Measurements from ENCODE around the gene ERCC6L.
A peak's percentile ranks its signal among the peaks of the same experiment; 100 is the strongest.
"Not testable (repeated sequence)": the region's sequence is repeated elsewhere in the genome, so short reads cannot be mapped to it uniquely, and the experiment has no call there.

ERCC6L gene

GRCh38 chrX:72181178-72182125 lies 57.4 kb downstream of the ERCC6L start, which contains the start of gene PIN4:
TSS of gene PIN4 (plus strand) at chrX:72181757. CDS start at chrX:72181786, 29 bp downstream.
- Histone ChIP-seq H3K36me3 (replicated peaks; ENCODE audit: insufficient read depth, low read length) (no peaks in the 10 kb centered on the region), H3K79me2 (ENCODE audit: low read length) (peaks cover 25% of the 10 kb centered on the region), H3K9me3 (replicated peaks; ENCODE audit: insufficient read depth, low read length) (no peaks in the 10 kb centered on the region), H2AFZ (ENCODE audit: low read length) (peak within 1 kb of the TSS; percentile 67), H4K20me1 (ENCODE audit: insufficient read depth, low read length) (no peaks in the 10 kb centered on the region), H3K9me2 (replicated peaks; ENCODE audit: insufficient read depth, low read length) (no peaks in the 10 kb centered on the region), H3K4me1 (ENCODE audit: low read length) (peaks cover 5% of the 10 kb centered on the region; the same call in 1 of the 2 replicates), H3K27me3 (replicated peaks; ENCODE audit: insufficient read depth, low read length) (no peaks in the 10 kb centered on the region), H3F3A (ENCODE audit: insufficient read depth, low read length) (no peaks in the 10 kb centered on the region), H3K9ac (ENCODE audit: low read length) (peak within 1 kb of the TSS; percentile 57), H3K4me2 (ENCODE audit: low read depth, low read length) (peak within 1 kb of the TSS; percentile 76), H3K27ac (ENCODE audit: low read length) (peak within 1 kb of the TSS; percentile 88), H3K4me3 (ENCODE audit: low read length) (peak within 1 kb of the TSS; percentile 76)
- TF ChIP-seq EZH2phosphoT487 (IDR thresholded peaks at IDR 0.05; ENCODE audit: low read length) = no peak
- TF ChIP-seq, protein P1, sequence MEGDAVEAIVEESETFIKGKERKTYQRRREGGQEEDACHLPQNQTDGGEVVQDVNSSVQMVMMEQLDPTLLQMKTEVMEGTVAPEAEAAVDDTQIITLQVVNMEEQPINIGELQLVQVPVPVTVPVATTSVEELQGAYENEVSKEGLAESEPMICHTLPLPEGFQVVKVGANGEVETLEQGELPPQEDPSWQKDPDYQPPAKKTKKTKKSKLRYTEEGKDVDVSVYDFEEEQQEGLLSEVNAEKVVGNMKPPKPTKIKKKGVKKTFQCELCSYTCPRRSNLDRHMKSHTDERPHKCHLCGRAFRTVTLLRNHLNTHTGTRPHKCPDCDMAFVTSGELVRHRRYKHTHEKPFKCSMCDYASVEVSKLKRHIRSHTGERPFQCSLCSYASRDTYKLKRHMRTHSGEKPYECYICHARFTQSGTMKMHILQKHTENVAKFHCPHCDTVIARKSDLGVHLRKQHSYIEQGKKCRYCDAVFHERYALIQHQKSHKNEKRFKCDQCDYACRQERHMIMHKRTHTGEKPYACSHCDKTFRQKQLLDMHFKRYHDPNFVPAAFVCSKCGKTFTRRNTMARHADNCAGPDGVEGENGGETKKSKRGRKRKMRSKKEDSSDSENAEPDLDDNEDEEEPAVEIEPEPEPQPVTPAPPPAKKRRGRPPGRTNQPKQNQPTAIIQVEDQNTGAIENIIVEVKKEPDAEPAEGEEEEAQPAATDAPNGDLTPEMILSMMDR (IDR thresholded peaks at IDR 0.05; ENCODE audit: low read length) = no peak
- no peak for TF ChIP-seq EZH2 (optimal IDR thresholded peaks at IDR 0.05; ENCODE audit: low read depth, low read length)
- DNase-seq = peak; percentile 94

DNA sequence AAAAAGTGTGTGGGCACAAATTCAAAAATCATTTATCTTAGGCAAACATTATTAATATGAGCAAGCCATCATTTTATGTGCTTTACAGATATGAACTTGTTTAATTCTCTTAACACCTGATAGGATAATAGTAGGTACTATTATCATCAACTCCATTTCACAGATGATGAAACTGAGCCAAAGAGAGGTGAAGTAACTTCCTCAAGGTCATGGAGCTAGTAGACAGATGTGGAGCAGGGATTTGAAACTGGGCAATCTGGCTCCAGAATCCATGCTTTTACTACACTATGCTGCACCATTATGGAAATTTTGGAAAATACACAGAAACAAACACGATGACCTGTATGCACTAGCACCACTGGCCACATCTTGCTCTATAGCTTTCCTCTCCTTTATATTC lies 58.3 kb downstream of the ERCC6L start:
- Histone ChIP-seq H3K9me2 (replicated peaks; ENCODE audit: insufficient read depth, low read length) (no peaks in the 10 kb centered on the region), H2AFZ (ENCODE audit: low read length) (peak overlapping the region; percentile 67), H3K9ac (ENCODE audit: low read length) (peak overlapping the region; percentile 57; the same call in 1 of the 2 replicates), H3K79me2 (ENCODE audit: low read length) (peaks cover 25% of the 10 kb centered on the region), H3K27ac (ENCODE audit: low read length) (peak overlapping the region; percentile 88; the same call in 1 of the 2 replicates), H3K27me3 (replicated peaks; ENCODE audit: insufficient read depth, low read length) (no peaks in the 10 kb centered on the region), H3K4me3 (ENCODE audit: low read length) (peak overlapping the region; percentile 76; the same call in 1 of the 2 replicates), H3K36me3 (replicated peaks; ENCODE audit: insufficient read depth, low read length) (no peaks in the 10 kb centered on the region), H3K4me1 (ENCODE audit: low read length) (peaks cover 5% of the 10 kb centered on the region; the same call in 1 of the 2 replicates), H4K20me1 (ENCODE audit: insufficient read depth, low read length) (no peaks in the 10 kb centered on the region), H3K9me3 (replicated peaks; ENCODE audit: insufficient read depth, low read length) (no peaks in the 10 kb centered on the region), H3F3A (ENCODE audit: insufficient read depth, low read length) (no peaks in the 10 kb centered on the region), H3K4me2 (ENCODE audit: low read depth, low read length) (peak overlapping the region; percentile 76)
- DNase-seq = no peak
- TF ChIP-seq, protein P1 (IDR thresholded peaks at IDR 0.05; ENCODE audit: low read length) = no peak
- TF ChIP-seq EZH2phosphoT487 (IDR thresholded peaks at IDR 0.05; ENCODE audit: low read length) (no peak), EZH2 (optimal IDR thresholded peaks at IDR 0.05; ENCODE audit: low read depth, low read length) (no peak)

DNA sequence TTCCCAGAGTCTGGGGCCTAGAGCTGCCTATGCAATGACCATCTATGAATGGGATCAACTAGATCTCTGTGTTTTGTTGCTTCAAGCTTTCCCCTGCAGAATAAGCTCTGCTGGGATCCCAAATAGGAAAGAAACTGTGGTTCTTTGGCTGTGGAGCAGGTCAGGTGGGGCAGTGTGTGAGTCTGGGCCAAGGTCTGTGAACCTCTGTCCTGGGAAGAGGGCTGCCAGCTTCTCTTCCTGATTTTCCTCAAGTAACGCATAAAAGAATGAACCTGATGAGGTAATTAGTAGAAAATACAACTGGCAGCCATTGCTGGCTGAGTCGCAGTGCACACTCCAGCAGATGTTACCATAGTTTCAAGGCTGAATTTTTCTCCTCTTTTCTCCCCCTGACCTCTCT lies 61.8 kb downstream of the ERCC6L start:
- H2AFZ ChIP-seq (ENCODE audit: low read length) = no peak overlapping the region
- no peaks in the 10 kb centered on the region for H4K20me1 ChIP-seq (ENCODE audit: insufficient read depth, low read length)
- H3K27ac ChIP-seq (ENCODE audit: low read length) = no peak overlapping the region
- no peak overlapping the region for H3K9ac ChIP-seq (ENCODE audit: low read length)
- no peak for DNase-seq
- H3K36me3 ChIP-seq (replicated peaks; ENCODE audit: insufficient read depth, low read length) = no peaks in the 10 kb centered on the region
- no peaks in the 10 kb centered on the region for H3K9me3 ChIP-seq (replicated peaks; ENCODE audit: insufficient read depth, low read length)
- H3K27me3 ChIP-seq (replicated peaks; ENCODE audit: insufficient read depth, low read length) = no peaks in the 10 kb centered on the region
- no peaks in the 10 kb centered on the region for H3K9me2 ChIP-seq (replicated peaks; ENCODE audit: insufficient read depth, low read length)
- H3K4me3 ChIP-seq (ENCODE audit: low read length) = no peak overlapping the region
- no peaks in the 10 kb centered on the region for H3F3A ChIP-seq (ENCODE audit: insufficient read depth, low read length)
- H3K79me2 ChIP-seq (ENCODE audit: low read length) = peaks cover 4% of the 10 kb centered on the region
- no peak overlapping the region for H3K4me2 ChIP-seq (ENCODE audit: low read depth, low read length)
- H3K4me1 ChIP-seq (ENCODE audit: low read length) = no peaks in the 10 kb centered on the region
- TF ChIP-seq EZH2 (optimal IDR thresholded peaks at IDR 0.05; ENCODE audit: low read depth, low read length) (no peak), EZH2phosphoT487 (IDR thresholded peaks at IDR 0.05; ENCODE audit: low read length) (no peak)
- TF ChIP-seq, protein P1 (IDR thresholded peaks at IDR 0.05; ENCODE audit: low read length) = no peak

- DNase-seq; H3K36me3 ChIP-seq (replicated peaks; ENCODE audit: insufficient read depth, low read length); H3K9me2 ChIP-seq (replicated peaks; ENCODE audit: insufficient read depth, low read length); H3K27ac ChIP-seq (ENCODE audit: low read length); H3K27me3 ChIP-seq (replicated peaks; ENCODE audit: insufficient read depth, low read length); H3K4me2 ChIP-seq (ENCODE audit: low read depth, low read length); H4K20me1 ChIP-seq (ENCODE audit: insufficient read depth, low read length); H3K9ac ChIP-seq (ENCODE audit: low read length); H3K4me3 ChIP-seq (ENCODE audit: low read length); H3K4me1 ChIP-seq (ENCODE audit: low read length); H3K9me3 ChIP-seq (replicated peaks; ENCODE audit: insufficient read depth, low read length); H3F3A ChIP-seq (ENCODE audit: insufficient read depth, low read length); H3K79me2 ChIP-seq (ENCODE audit: low read length); H2AFZ ChIP-seq (ENCODE audit: low read length): not testable (repeated sequence)
Observed at GRCh38 chrX:72176289-72176688, 62.5 kb downstream of the ERCC6L start.
